HS-5 (cell line): Measurements from ENCODE around the gene CHD1.

Experiments
- DNase-seq: peaks from one replicate; pipeline ENCODE4 v3.0.0-alpha.2; 2012; ENCODE audit warnings: low read depth

The CHD1 gene

DNA sequence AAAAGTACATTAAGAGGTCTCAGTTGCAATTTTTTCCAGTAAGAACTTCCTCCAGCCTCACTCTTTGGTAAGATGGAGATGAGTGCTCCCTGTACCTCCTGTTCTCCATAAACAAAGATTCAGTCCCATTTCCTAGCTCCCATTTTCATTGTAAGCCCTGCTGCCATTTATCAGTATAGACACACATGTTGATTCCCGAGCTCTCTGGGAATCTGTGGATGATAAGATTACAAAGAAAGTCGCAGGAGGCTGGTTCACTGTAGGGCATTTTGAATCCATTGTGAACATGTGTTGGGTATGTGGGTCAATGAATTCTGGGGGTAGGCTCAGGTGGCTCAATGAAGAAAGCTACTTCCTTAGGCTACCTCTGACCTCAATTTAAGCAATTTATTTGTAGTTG, 118.6 kb downstream of the CHD1 start:
- DNase-seq = no peak

DNA sequence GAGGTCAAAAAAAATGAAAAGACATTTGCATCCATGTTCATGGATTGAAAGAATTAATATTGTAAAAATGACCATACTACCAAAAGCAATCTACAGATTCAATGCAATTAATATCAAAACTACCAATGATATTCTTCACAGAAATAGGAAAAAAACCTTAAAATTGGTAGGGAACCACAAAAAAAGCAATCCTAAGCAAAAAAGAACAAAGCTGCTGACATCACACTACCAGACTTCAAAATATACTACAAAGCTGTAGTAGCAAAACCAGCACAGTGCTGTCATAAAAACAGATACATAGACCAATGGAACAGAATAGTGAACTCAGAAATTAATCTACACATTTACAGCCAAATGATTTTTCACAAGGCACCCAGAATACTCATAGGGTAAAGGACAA, 121.0 kb downstream of the CHD1 start:
- no peak for DNase-seq

DNA sequence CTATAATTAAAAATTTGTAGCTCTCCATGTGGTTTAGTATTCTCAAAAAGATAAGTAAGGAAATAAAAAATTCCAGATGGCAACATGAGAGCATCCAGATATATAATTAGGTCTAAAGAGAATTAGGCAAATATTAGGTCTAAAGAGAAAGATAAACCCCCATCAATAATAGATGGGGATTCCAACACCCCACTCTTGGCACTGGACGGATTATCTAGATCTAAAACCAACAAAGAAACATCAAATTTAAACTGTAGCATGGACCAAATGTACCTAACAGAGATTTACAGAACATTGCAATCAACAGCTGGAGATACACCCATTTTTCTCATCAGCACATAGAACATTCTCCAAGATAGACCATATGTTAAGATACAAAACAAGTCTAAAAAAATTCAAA, 123.7 kb downstream of the CHD1 start:
- no peak for DNase-seq

DNA sequence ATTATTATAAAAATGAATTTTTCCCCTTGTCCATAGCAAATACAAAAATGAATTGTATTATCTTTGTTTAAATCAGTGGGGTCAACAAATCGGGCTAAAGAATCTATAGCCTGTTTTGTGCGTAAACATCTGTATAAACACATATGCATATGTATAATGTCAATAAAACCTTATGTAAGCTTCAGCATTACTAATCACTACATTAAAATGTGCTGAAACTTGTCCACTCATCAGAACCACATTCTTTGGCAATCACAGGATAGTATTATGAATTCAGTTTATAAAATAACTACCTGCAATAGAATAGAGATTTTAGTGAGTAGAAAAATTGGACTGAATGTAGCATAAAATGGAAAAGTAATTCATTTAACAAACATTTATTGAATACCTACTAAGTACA, 124.7 kb downstream of the CHD1 start:
- no peak for DNase-seq
